COLO668 (cell line): Measurements from ENCODE around the gene ZBTB43.
"Not testable (repeated sequence)": the region's sequence is repeated elsewhere in the genome, so short reads cannot be mapped to it uniquely, and the experiment has no call there.

Experiments used
- DNase-seq: peaks from one replicate; lab custom pipeline; 2025; ENCODE audit not compliant: unreplicated experiment; lab: John Stamatoyannopoulos, UW

The ZBTB43 gene

DNA sequence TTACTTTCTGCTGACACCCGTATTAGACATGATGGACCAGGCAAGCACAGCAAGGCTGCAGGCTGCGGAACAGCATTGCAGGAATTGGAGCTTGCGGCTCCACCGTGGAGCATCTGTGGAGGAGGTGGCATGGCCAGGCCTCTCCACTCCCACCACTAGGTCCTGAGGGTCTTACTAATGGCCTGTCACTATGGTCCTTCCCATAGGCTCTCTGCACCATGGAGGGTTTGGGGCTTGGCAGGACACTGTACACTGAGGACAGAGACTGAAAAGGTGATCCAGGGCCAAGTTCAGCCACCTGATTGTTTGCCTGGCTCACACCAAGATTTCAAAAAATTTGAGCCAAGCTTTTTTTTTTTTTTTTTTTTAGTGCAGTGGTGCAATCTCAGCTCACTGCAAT lies 14.3 kb upstream of the ZBTB43 start:
- no peak for DNase-seq

DNA sequence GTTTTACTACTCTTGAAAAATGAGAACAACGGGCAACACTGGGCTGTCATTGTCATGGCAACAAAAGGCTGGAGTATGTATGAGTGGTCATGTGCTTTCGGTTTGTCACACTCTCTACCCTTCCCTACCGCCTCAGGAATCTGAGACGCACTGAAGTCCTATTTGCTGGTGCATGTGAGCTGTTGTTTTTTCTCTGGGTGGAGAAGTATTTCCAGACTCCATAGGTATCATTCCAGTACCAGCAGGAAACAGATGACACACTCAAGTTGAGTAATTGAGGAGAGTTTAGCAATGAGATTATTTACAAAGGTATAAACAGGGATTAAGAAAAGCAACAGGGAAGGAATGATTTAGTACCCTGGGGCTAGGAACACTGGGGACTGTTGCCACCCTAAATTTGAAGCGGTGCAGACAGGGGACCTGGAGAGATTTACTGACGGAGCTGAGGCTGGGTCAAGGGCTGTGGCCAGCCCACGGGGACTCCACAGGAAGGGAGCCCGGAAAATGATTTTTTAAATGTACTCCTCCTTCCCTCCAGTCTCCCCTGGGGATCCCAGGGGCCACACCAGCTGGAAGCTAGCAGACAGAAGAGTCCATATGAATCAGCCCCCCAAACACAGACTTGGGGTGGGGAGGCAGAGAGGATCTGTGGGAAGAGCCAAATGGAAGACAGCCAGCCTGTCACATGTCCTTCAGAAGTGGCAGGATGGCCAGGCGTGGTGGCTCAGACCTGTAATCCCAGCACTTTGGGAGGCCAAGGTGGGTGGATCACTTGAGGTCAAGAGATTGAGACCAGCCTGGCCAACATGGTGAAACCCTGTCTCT lies 13.2 kb upstream of the ZBTB43 start:
- no peak for DNase-seq

DNA sequence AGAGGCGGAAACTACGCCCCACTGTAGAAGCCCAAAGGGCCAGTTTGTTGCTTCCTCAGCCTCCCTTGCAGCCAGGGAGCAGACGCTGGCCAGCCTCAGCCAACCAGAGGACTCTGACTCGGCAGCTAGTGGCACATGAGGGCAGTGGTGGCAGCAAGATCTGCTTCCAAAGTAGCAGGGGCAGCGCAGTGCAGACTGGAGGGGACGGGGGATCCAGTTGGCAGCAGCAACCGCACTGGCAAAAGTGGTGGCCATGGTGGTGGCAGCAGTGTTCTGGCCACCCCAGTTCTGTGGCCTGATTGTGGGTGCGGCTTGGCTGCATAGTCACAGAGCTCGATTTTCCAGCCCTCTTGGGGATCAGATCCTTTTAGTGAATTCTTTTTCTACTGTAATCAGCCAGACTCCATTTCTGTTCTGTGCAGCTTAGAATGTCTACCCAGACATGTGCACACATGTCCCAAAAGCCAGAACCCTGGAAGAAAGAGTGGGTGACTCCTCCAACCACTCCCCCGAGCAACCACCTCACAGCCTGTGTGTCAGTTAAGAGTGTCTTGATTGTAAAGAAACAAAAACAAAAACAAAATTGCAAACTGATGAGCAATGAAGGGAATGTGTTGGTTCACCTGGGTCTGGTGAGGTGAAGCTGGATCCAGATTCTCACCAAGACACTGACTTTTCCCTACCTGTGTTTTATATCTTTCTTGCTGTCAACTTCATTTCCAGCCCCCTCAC lies 11.0 kb upstream of the ZBTB43 start:
- no peak for DNase-seq

DNA sequence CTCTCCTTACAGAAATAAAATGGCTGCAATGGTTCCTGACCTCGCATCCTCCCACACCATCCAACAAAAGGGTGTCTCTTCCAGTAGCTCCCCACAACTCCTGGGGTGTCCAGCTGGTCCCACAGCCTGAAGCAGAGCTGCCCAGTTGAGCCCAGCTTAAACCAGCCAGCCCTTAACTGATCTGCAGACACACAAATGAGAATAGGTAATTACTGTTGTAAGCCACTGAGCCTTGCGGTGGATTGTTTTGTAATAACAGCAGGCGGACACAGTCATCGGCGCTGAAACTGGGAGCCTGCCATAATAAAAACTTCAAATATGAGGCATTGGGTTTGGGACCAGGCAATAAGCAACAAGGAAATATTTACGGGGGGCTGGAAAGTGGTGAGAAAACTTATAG lies 10.4 kb upstream of the ZBTB43 start:
- no peak for DNase-seq

DNA sequence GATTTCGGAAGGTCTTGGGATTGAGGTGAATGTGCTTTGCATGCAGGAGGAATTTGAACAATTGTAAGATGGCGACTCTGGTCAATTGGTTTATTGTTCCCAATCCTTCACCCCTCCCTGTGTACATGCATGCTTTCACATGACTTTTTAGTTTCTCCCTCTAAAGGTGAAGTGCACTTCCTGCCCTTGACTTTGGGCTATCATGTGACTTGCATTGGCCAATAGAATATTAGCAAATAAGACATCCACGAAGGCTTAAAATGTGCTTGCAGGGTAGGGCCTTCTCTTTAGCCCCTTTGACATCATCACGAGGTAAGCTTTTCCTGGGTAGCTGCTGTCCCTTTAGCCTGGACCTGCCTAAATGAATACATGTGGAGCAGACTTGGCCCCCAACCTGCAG lies 8.1 kb upstream of the ZBTB43 start:
- no peak for DNase-seq

DNA sequence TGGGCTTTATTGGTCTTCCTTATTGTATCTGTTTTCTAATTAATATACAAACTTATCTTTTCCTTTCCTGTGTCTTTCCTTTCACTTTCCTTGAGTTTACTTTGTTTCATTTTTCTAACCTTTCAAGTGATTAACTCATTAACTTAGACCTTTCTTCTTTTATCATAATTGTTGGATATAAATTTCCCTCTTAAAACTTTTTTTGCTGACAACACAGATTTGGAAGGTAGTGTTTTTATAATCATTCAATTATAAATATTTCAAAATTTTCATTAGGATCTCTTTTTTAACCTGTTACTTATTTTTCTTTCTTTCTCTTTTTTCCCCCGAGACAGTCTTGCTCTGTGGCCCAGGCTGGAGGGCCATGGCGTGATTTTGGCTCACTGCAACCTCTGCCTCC lies 6.9 kb upstream of the ZBTB43 start:
- no peak for DNase-seq

DNA sequence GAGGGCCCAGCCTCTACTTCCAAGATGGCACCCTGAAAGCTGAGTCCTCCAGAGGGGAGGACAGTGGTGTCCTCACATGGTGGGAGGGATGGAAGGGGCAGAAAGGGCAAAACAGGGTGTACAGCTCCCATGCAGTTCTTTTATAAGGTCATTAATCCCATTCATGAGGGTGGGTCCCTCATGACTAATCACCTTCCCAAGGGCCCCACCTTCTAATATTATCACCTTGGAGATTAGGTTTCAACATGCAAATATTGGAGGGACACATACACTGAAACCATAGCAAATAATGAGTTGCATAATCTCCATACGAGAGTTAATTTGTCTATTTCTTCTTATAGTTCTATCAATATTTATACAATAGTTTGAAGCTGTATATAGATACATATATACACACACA lies 5.8 kb upstream of the ZBTB43 start:
- DNase-seq, result no peak

DNA sequence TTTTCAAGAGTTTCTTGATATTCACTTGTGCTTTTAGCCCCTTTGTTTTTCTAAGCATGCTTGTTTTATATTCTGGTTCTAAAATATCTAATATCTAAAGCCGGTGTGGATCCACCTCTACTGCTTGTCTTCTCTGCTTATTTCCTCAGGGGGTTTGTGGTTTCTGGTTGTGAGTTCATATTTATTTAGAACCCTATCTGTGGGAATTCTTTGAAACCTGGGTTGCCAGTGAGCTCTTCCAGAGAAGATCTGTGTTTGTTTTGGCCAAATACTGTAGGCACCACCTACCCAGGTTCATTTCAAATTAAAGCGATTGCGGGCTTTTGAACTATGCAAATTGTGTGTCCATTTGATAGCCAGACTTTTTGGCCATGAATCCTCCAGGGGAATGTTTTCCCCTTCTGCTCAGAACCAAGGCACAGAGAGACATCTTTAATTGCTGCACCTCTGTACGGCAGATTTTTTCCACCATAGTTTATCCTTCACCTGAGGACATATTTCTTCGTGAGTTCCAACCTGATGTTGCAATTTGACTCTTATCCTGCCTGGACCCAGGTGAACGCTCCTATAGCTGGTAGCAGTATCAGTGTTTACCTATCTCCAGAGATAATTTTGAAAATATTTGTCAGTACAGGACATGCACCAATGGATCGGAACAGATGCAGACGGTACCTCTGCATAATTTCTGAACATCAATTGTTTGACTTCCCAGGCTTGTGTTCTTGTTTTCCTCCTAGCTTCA lies 2.4 kb upstream of the ZBTB43 start:
- DNase-seq, result no peak

DNA sequence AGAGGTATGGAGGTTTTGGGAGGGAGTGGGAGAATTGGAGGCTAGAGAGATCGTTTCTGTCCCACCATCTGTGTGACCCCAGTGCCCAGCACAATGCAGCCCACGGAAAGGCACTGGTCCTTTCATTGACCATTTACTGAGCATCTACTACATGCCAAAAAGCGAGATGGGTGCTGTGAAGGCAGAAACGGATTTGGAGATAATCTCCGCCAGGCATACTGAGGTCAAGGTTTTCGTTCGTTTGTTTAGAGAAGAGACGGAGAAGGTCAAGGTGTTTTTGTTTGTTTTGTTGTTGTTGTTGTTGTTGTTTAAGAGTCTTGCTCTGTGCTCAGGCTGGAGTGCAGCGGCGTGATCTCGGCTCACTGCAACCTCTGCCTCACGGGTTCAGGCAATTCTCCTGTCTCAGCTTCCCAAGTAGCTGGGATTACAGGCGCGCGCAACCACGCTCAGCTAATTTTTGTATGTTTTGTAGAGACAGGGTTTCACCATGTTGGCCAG lies 593 bp upstream of the ZBTB43 start:
- no peak for DNase-seq

DNA sequence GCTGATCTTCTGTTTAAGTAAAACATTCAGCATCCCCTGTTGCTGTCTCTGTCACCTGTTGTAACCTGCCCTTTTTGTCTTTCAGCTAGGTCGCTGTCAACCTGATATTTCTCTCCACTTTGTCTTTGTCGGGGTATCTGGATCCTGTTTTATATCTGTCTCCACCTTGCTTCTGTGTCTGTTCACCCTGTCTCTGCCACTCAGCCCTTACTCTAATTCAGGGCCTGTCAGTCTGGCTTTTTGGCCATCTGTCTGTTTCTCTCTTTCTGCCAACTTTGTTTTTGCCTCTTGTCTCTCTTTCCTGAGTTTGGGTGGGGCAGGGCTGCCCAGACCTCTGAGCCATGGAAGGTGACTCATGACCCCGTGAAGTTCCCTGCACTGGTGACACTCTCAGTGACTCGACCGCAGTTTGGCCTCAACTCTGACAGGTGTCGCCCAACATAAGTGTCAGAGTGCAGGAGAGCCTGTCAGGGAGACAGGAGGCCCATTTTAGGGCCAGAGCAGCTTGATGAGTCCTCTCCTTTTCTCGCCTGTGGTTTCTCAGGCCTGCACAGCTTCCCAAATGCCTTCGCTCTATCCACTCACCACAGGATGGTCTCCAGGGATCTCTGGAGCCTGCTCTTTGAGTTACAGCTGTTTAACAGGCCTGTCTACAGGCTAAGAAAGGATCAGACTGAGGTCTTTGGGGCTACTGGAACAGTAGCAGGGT lies 868 bp downstream of the ZBTB43 start:
- peak; percentile 54 for DNase-seq

DNA sequence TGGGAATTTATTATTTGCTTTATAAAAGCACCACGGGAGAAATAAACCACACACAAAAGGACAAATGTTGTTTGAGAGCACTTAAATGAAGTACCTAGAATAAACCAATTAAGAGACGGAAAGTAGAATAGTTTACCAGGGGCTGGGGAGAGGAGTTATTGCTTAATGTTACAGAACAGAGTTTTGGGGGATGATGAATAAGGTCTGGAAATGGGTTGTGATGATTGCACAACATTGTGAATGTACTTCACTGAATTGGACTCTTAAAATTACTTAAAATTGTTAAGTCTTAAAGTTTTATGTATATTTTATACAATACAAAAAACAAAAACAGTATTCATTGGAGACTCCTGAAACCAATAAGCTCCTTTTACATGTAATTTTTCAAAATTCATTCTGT lies 1.5 kb downstream of the ZBTB43 start:
- no peak for DNase-seq

DNA sequence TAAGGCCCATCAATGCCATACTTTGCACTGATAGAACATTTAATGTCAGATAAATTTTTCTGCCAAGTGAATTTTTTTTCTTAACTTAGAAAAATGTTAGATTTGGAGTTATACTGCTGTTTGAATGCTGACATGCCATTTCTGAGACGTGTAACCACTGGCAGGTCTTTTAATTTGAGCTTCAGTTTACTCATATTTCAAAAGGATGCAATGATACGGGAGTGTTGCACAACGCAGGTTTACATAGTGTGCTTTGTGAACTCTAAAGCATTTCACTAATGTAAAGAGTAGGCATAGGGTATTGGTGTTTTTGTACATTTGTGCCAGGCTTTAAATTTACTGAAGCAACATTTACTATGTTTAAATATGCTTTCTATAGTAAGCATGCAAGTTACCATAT lies 4.2 kb downstream of the ZBTB43 start:
- no peak for DNase-seq

DNA sequence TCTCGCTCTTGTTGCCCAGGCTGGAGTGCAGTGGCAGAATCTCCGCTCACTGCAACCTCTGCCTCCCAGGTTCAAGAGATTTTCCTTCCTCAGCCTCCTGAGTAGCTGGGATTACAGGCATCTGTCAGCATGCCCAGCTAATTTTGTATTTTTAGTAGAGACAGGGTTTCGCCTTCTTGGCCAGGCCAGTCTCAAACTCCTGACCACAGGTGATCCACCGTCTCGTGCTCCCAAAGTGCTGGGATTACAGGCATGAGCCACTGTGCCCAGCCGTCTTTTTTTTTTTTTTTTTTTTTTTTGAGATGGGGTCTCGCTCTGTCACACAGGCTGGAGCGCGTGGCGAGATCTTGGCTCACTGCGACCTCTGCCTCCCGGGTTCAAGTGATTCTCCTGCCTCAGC lies 5.4 kb downstream of the ZBTB43 start:
- not testable (repeated sequence) for DNase-seq

DNA sequence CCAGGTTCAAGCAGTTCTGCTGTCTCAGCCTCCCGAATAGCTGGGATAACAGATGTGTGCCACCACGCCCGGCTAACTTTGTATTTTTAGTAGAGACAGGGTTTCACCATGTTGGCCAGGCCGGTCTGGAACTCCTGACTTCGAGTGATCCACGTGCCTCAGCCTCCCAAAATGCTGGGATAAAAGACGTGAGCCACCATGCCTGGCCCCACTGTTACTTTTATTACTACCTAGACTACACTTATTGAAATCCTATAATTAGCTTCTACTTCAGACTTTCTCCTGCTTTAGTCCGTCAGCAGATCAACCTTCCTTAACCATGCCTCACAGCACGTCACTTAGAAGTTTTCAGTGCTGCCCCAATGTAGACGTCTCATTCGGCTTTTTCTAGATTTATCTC lies 8.2 kb downstream of the ZBTB43 start:
- no peak for DNase-seq

DNA sequence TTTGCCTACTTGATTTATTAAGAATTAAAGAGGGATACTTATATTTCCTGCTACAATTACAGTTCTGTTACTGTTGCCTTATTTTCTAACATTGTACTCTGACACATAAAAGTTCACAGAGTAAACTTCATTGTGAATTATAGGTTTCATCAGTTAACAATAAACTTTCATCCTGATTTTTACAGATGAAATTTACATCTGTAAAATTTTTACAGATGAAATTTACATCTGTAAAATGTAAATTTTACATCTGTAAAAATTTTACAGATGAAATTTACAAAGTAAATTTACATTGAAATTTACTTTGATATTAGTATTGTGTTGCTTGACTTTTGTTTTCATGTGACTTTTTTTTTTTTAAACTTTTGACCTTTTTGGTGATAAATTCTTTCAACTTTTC lies 9.3 kb downstream of the ZBTB43 start:
- no peak for DNase-seq

DNA sequence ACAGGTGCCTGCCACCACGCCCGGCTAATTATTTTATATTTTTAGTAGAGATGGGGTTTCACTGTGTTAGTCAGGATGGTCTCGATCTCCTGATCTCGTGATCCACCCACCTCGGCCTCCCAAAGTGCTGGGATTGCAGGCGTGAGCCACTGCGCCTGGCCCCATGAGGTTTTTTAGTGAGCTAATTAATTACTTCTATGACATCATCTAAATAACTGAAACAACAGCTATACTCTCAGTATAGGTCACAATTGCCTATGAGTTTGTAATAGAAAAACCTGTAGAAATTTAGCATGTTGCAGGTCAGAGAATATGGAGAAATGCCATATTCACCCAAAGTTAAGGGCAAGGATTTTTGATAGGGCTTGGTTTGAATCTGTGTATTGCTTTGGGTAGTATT lies 12.8 kb downstream of the ZBTB43 start:
- not testable (repeated sequence) for DNase-seq

DNA sequence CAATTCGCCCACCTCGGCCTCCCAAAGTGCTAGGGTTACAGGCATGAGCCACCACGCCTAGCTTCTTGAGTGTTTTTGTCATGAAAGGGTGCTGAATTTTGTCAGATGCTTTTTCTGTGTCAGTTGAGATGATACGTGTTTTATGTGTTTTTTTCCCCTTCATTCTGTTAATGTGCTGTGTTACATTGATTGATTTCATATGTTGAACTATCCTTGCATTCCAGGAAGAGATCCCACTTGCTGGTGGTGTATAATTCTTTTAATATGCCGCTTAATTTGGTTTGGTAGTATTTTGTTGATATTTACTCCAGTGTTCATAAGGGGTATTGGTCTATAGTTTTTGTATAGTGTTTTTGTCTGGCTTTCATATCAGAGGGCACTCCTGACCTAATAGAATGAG lies 13.6 kb downstream of the ZBTB43 start:
- no peak for DNase-seq

DNA sequence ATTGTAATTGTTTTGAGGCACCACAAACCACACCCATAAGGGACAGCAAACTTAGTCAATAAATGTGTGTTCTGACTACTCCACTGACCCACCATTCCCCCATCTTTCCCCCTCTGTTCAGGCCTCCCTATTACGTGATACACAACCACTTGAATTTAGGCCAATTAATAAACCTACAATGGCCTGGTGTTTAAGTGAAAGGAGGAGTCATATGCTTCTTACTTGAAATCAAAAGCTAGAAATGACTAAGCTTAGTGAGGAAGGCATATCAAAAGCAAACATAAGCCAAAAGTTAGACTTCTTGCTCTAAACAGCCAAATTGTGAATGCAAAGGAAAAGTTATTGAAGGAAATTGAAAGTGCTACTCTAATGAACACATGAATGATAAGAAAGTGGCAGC lies 14.6 kb downstream of the ZBTB43 start:
- DNase-seq, result no peak

DNA sequence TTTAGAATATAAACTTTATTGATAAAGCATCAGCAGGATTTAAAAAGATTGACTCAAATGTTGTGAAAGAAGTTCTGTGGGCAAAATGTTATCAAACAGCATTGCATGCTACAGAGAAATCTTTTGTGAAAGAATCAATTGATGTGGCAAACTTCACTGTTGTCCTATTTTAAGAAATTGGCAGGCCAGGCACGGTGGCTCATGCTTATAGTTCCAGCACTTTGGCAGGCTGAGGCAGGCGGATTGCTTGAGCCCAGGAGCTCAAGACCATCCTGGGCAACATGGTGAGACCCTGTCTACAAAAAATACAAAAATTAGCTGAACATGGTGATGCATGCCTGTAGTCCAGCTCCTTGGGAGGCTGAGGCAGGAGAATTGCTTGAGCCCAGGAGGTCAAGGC lies 17.4 kb downstream of the ZBTB43 start:
- no peak for DNase-seq

DNA sequence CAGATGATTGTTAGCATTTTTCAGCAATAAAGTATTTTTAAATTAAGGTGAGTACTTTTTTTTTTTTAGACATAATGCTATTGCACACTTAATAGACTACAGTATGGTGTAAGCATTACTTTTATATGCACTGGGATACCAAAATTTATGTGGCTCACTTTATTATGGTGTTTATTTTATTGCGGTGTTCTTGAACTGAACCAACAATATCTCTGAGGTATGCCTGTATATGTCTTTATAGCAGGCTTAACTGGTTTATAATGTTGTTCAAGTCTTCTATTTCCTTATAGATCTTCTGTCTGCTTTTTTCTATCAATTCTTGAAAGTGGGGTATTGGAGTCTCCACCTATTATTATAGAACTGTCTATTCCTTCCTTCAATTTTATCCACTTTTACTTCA lies 18.0 kb downstream of the ZBTB43 start:
- DNase-seq, result no peak

DNA sequence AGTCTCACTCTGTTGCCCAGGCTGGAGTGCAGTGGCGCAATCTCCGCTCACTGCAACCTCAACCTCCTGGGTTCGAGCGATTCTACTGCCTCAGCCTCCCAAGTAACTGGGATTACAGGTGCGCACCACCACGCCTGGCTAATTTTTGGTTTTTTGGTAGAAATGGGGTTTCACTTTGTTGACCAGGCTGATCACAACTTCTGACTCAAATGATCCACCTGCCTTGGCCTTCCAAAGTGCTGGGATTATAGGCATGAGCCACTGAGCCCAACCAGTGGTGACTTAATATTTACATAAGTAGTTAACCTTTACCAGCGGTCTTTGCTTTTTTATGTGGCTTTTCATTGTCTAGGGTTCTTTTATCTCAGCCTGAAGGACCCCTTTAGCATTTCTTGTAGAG lies 19.2 kb downstream of the ZBTB43 start:
- not testable (repeated sequence) for DNase-seq
